C4-2B (cell line): ENCODE results near the gene SOCS6.

ENCODE experiments used
- H3K27ac ChIP-seq: fragments of 450-650 bp; 2 replicates; pipeline ENCODE4 v1.5.1; 2017
- CTCF ChIP-seq: fragments of 450-650 bp; conservative IDR thresholded peaks from 2 replicates; pipeline ENCODE4 v1.5.1; 2017; ENCODE audit warnings: mild to moderate bottlenecking
- ZFX ChIP-seq: fragments of 450-650 bp; IDR thresholded peaks from 2 replicates; pipeline ENCODE4 v1.6.1; 2017

Gene SOCS6

DNA sequence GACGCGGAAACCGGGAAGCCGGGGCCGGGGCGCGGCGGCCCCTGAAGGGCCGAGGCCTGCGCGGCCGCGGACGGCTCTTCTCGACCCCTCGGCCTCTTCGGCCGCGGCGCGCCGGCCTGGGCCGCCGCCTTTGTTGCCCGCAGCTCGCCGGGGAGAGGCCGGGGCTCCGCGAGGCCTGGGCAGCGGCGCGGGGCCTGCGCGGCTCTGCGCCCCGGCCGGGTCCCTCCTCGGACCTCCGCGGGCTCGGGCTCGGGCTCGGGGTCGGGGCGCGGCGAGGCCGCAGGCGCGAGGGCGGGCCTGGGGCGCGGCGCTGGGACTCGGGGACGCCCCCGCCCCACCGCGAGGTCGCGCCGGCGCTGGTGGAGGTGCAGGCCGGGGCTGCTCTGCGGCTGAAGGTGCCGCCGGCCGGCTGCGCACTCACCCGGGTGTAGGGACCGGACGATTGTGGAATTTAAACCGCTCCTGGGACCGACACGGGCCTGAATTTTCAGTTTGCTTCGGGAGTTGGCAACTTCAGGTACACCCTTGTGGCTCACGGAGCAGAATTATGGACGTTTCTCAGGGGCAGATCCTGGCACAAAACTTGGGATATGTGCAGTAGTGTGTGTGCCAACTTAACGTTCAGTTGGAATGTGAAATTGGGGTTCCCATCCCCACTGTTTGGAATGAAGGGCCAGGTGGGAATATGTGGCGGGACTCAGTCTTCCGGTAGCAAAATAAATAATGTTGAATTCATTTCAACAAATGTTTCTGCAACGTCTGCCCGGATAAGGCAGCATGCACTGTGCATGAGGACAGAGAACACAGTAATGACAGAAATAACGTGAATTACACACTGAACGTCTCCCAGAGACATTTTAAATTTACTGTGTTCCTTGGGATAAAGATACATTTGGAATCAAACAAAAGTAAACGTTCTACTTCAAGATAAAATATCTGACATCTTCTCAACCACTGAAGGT is 787 bp downstream of the SOCS6 start:
- peak overlapping the region; percentile 62 for H3K27ac ChIP-seq
- TF ChIP-seq CTCF (no peak), ZFX (peak; percentile 99)

GRCh38 chr18:70290482-70291294 is 1.8 kb downstream of the SOCS6 start:
- H3K27ac ChIP-seq: no peak overlapping the region
- TF ChIP-seq CTCF: no peak
- no peak for TF ChIP-seq ZFX

GRCh38 chr18:70291295-70291574 is 2.4 kb downstream of the SOCS6 start:
- no peak overlapping the region for H3K27ac ChIP-seq
- no peak for TF ChIP-seq CTCF
- TF ChIP-seq ZFX: no peak

GRCh38 chr18:70292628-70293027 is 3.8 kb downstream of the SOCS6 start:
- H3K27ac ChIP-seq: no peak overlapping the region
- TF ChIP-seq CTCF: no peak
- no peak for TF ChIP-seq ZFX

DNA sequence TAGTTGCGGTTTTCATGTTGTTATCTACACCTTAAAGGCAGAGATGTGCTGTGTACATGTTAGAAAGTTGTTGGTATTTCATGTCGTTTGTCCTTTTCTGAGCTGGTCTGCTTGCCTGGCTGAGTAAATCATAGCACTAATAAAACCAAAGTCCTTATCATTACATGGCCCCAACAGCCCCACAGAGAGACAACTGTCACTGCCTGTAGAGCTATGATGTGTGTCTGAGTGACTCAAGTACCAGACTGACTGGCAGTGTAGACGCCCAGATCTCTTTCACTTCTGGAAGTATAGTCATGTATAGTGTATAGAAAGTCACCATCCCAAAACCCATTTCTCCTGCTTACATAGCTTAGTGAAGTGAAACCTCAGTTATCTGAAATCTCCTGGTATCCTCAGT is 4.3 kb downstream of the SOCS6 start:
- no peak overlapping the region for H3K27ac ChIP-seq

GRCh38 chr18:70294471-70295191 is 5.8 kb downstream of the SOCS6 start:
- TF ChIP-seq CTCF (no peak), ZFX (no peak)
- H3K27ac ChIP-seq: no peak overlapping the region

More for the DNA sequence above, 4.3 kb downstream of the SOCS6 start:
- TF ChIP-seq ZFX (no peak), CTCF (no peak)
